Measurements from ENCODE around the gene REG4. TPM values are rescaled to one million over a fixed set of nuclear protein-coding genes. Genes with fewer than 3 reads are reported as not detected.

The REG4 gene
- polyA plus RNA-seq, 2 donors = 0.12 TPM; not detected in 1

GRCh38 chr1:119814288-119814687, 3.0 kb upstream of the REG4 start:
- no peaks in the 10 kb centered on the region for H3K36me3 ChIP-seq (ENCODE audit: control insufficient read depth in 2 of 2, insufficient read depth in 2 of 2, low read length in 1 of 2)
- H3K4me1 ChIP-seq (ENCODE audit: control insufficient read depth in 2 of 2, insufficient read depth in 2 of 2, low read length in 1 of 2) = no peaks in the 10 kb centered on the region
- H3K9me3 ChIP-seq (ENCODE audit: control insufficient read depth in 2 of 2, insufficient read depth in 1 of 2, low read depth in 1 of 2, low read length in 1 of 2) = no peaks in the 10 kb centered on the region
- H3K27ac ChIP-seq (ENCODE audit: low read depth in 2 of 2, low read length in 1 of 2) = no peak overlapping the region
- H3K27me3 ChIP-seq (ENCODE audit: control insufficient read depth in 1 of 2, insufficient read depth in 2 of 2, low read length in 2 of 2) = no peaks in the 10 kb centered on the region
- no peak overlapping the region for H3K4me3 ChIP-seq (ENCODE audit: low read depth in 1 of 2, low read length in 2 of 2)
- WGBS, 2 donors = 71 to 76% methylated on average over 1 of the region's 1 CpG

GRCh38 chr1:119811985-119812557, 811 bp upstream of the REG4 start:
- no peak overlapping the region for H3K4me3 ChIP-seq (ENCODE audit: low read depth in 1 of 2, low read length in 2 of 2)
- H3K27me3 ChIP-seq (ENCODE audit: control insufficient read depth in 1 of 2, insufficient read depth in 2 of 2, low read length in 2 of 2) = no peaks in the 10 kb centered on the region
- no peaks in the 10 kb centered on the region for H3K9me3 ChIP-seq (ENCODE audit: control insufficient read depth in 2 of 2, insufficient read depth in 1 of 2, low read depth in 1 of 2, low read length in 1 of 2)
- H3K36me3 ChIP-seq (ENCODE audit: control insufficient read depth in 2 of 2, insufficient read depth in 2 of 2, low read length in 1 of 2) = no peaks in the 10 kb centered on the region
- WGBS, 2 donors = 74 to 75% methylated on average over 2 of the region's 2 CpGs
- no peak overlapping the region for H3K27ac ChIP-seq (ENCODE audit: low read depth in 2 of 2, low read length in 1 of 2)
- H3K4me1 ChIP-seq (ENCODE audit: control insufficient read depth in 2 of 2, insufficient read depth in 2 of 2, low read length in 1 of 2) = no peaks in the 10 kb centered on the region

- H3K4me1 ChIP-seq (ENCODE audit: control insufficient read depth in 2 of 2, insufficient read depth in 2 of 2, low read length in 1 of 2) = no peaks in the 10 kb centered on the region
- no peaks in the 10 kb centered on the region for H3K36me3 ChIP-seq (ENCODE audit: control insufficient read depth in 2 of 2, insufficient read depth in 2 of 2, low read length in 1 of 2)
- no peaks in the 10 kb centered on the region for H3K9me3 ChIP-seq (ENCODE audit: control insufficient read depth in 2 of 2, insufficient read depth in 1 of 2, low read depth in 1 of 2, low read length in 1 of 2)
- H3K27me3 ChIP-seq (ENCODE audit: control insufficient read depth in 1 of 2, insufficient read depth in 2 of 2, low read length in 2 of 2) = no peaks in the 10 kb centered on the region
- 0 to 4% methylated on average over 6 of the region's 6 CpGs for WGBS, 2 donors
- no peak overlapping the region for H3K27ac ChIP-seq (ENCODE audit: low read depth in 2 of 2, low read length in 1 of 2)
- no peak overlapping the region for H3K4me3 ChIP-seq (ENCODE audit: low read depth in 1 of 2, low read length in 2 of 2)
Observed at GRCh38 chr1:119808972-119809550, 2.2 kb downstream of the REG4 start.

- no peaks in the 10 kb centered on the region for H3K36me3 ChIP-seq (ENCODE audit: control insufficient read depth in 2 of 2, insufficient read depth in 2 of 2, low read length in 1 of 2)
- H3K27ac ChIP-seq (ENCODE audit: low read depth in 2 of 2, low read length in 1 of 2) = no peak overlapping the region
- H3K4me3 ChIP-seq (ENCODE audit: low read depth in 1 of 2, low read length in 2 of 2) = no peak overlapping the region
- no peaks in the 10 kb centered on the region for H3K4me1 ChIP-seq (ENCODE audit: control insufficient read depth in 2 of 2, insufficient read depth in 2 of 2, low read length in 1 of 2)
- 56% methylated on average over 3 of the region's 3 CpGs for WGBS, 2 donors
- no peaks in the 10 kb centered on the region for H3K9me3 ChIP-seq (ENCODE audit: control insufficient read depth in 2 of 2, insufficient read depth in 1 of 2, low read depth in 1 of 2, low read length in 1 of 2)
- H3K27me3 ChIP-seq (ENCODE audit: control insufficient read depth in 1 of 2, insufficient read depth in 2 of 2, low read length in 2 of 2) = no peaks in the 10 kb centered on the region
Observed at GRCh38 chr1:119808491-119808890, 2.8 kb downstream of the REG4 start.

GRCh38 chr1:119806489-119806888, 4.8 kb downstream of the REG4 start:
- H3K36me3 ChIP-seq (ENCODE audit: control insufficient read depth in 2 of 2, insufficient read depth in 2 of 2, low read length in 1 of 2) = no peaks in the 10 kb centered on the region
- no peaks in the 10 kb centered on the region for H3K4me1 ChIP-seq (ENCODE audit: control insufficient read depth in 2 of 2, insufficient read depth in 2 of 2, low read length in 1 of 2)
- H3K9me3 ChIP-seq (ENCODE audit: control insufficient read depth in 2 of 2, insufficient read depth in 1 of 2, low read depth in 1 of 2, low read length in 1 of 2) = no peaks in the 10 kb centered on the region
- no peak overlapping the region for H3K27ac ChIP-seq (ENCODE audit: low read depth in 2 of 2, low read length in 1 of 2)
- WGBS, 2 donors = 69 to 72% methylated on average over 4 of the region's 4 CpGs
- H3K27me3 ChIP-seq (ENCODE audit: control insufficient read depth in 1 of 2, insufficient read depth in 2 of 2, low read length in 2 of 2) = no peaks in the 10 kb centered on the region
- H3K4me3 ChIP-seq (ENCODE audit: low read depth in 1 of 2, low read length in 2 of 2) = no peak overlapping the region

GRCh38 chr1:119805746-119806145, 5.5 kb downstream of the REG4 start:
- no peak overlapping the region for H3K4me3 ChIP-seq (ENCODE audit: low read depth in 1 of 2, low read length in 2 of 2)
- WGBS, 2 donors = 93 to 96% methylated on average over 13 of the region's 13 CpGs
- no peaks in the 10 kb centered on the region for H3K9me3 ChIP-seq (ENCODE audit: control insufficient read depth in 2 of 2, insufficient read depth in 1 of 2, low read depth in 1 of 2, low read length in 1 of 2)
- no peaks in the 10 kb centered on the region for H3K4me1 ChIP-seq (ENCODE audit: control insufficient read depth in 2 of 2, insufficient read depth in 2 of 2, low read length in 1 of 2)
- H3K36me3 ChIP-seq (ENCODE audit: control insufficient read depth in 2 of 2, insufficient read depth in 2 of 2, low read length in 1 of 2) = no peaks in the 10 kb centered on the region
- H3K27ac ChIP-seq (ENCODE audit: low read depth in 2 of 2, low read length in 1 of 2) = no peak overlapping the region
- H3K27me3 ChIP-seq (ENCODE audit: control insufficient read depth in 1 of 2, insufficient read depth in 2 of 2, low read length in 2 of 2) = no peaks in the 10 kb centered on the region

GRCh38 chr1:119805247-119805646, 6.0 kb downstream of the REG4 start:
- Histone ChIP-seq H3K4me1 (ENCODE audit: control insufficient read depth in 2 of 2, insufficient read depth in 2 of 2, low read length in 1 of 2) (no peaks in the 10 kb centered on the region), H3K9me3 (ENCODE audit: control insufficient read depth in 2 of 2, insufficient read depth in 1 of 2, low read depth in 1 of 2, low read length in 1 of 2) (no peaks in the 10 kb centered on the region), H3K27me3 (ENCODE audit: control insufficient read depth in 1 of 2, insufficient read depth in 2 of 2, low read length in 2 of 2) (no peaks in the 10 kb centered on the region), H3K36me3 (ENCODE audit: control insufficient read depth in 2 of 2, insufficient read depth in 2 of 2, low read length in 1 of 2) (no peaks in the 10 kb centered on the region), H3K4me3 (ENCODE audit: low read depth in 1 of 2, low read length in 2 of 2) (no peak overlapping the region), H3K27ac (ENCODE audit: low read depth in 2 of 2, low read length in 1 of 2) (no peak overlapping the region)
- WGBS, 2 donors = 86 to 89% methylated on average over 8 of the region's 8 CpGs

GRCh38 chr1:119799599-119800177, 11.6 kb downstream of the REG4 start:
- Histone ChIP-seq H3K4me1 (ENCODE audit: control insufficient read depth in 2 of 2, insufficient read depth in 2 of 2, low read length in 1 of 2) (peaks cover 3 to 4% of the 10 kb centered on the region in 2 donors), H3K27me3 (ENCODE audit: control insufficient read depth in 1 of 2, insufficient read depth in 2 of 2, low read length in 2 of 2) (no peaks in the 10 kb centered on the region), H3K36me3 (ENCODE audit: control insufficient read depth in 2 of 2, insufficient read depth in 2 of 2, low read length in 1 of 2) (no peaks in the 10 kb centered on the region), H3K4me3 (ENCODE audit: low read depth in 1 of 2, low read length in 2 of 2) (no peak overlapping the region), H3K9me3 (ENCODE audit: control insufficient read depth in 2 of 2, insufficient read depth in 1 of 2, low read depth in 1 of 2, low read length in 1 of 2) (no peaks in the 10 kb centered on the region), H3K27ac (ENCODE audit: low read depth in 2 of 2, low read length in 1 of 2) (no peak overlapping the region)
- WGBS, 2 donors = 70 to 87% methylated on average over 15 of the region's 15 CpGs

- no peak overlapping the region for H3K4me3 ChIP-seq (ENCODE audit: low read depth in 1 of 2, low read length in 2 of 2)
- 86 to 91% methylated on average over 4 of the region's 4 CpGs for WGBS, 2 donors
- H3K9me3 ChIP-seq (ENCODE audit: control insufficient read depth in 2 of 2, insufficient read depth in 1 of 2, low read depth in 1 of 2, low read length in 1 of 2) = no peaks in the 10 kb centered on the region
- H3K27ac ChIP-seq (ENCODE audit: low read depth in 2 of 2, low read length in 1 of 2) = no peak overlapping the region
- H3K27me3 ChIP-seq (ENCODE audit: control insufficient read depth in 1 of 2, insufficient read depth in 2 of 2, low read length in 2 of 2) = no peaks in the 10 kb centered on the region
- H3K4me1 ChIP-seq (ENCODE audit: control insufficient read depth in 2 of 2, insufficient read depth in 2 of 2, low read length in 1 of 2) = peaks cover 3 to 4% of the 10 kb centered on the region in 2 donors
- no peaks in the 10 kb centered on the region for H3K36me3 ChIP-seq (ENCODE audit: control insufficient read depth in 2 of 2, insufficient read depth in 2 of 2, low read length in 1 of 2)
Observed at GRCh38 chr1:119799003-119799402, 12.3 kb downstream of the REG4 start.

GRCh38 chr1:119797606-119798005, 13.7 kb downstream of the REG4 start:
- H3K27ac ChIP-seq (ENCODE audit: low read depth in 2 of 2, low read length in 1 of 2) = no peak overlapping the region
- WGBS, 2 donors = 91 to 93% methylated on average over 7 of the region's 7 CpGs
- no peak overlapping the region for H3K4me3 ChIP-seq (ENCODE audit: low read depth in 1 of 2, low read length in 2 of 2)
- H3K9me3 ChIP-seq (ENCODE audit: control insufficient read depth in 2 of 2, insufficient read depth in 1 of 2, low read depth in 1 of 2, low read length in 1 of 2) = no peaks in the 10 kb centered on the region
- H3K4me1 ChIP-seq (ENCODE audit: control insufficient read depth in 2 of 2, insufficient read depth in 2 of 2, low read length in 1 of 2) = peaks cover 3 to 10% of the 10 kb centered on the region in 2 donors
- no peaks in the 10 kb centered on the region for H3K36me3 ChIP-seq (ENCODE audit: control insufficient read depth in 2 of 2, insufficient read depth in 2 of 2, low read length in 1 of 2)
- H3K27me3 ChIP-seq (ENCODE audit: control insufficient read depth in 1 of 2, insufficient read depth in 2 of 2, low read length in 2 of 2) = no peaks in the 10 kb centered on the region
